AG08396 (cell line): ENCODE results near the gene SKAP1.
"Not testable (repeated sequence)": the region's sequence is repeated elsewhere in the genome, so short reads cannot be mapped to it uniquely, and the experiment has no call there.

ENCODE experiments used
- DNase-seq: peaks from one replicate; pipeline ENCODE4 v3.0.0; 2012; ENCODE audit warnings: low spot score, mixed read lengths

Gene SKAP1

GRCh38 chr17:48282303-48282702 lies 147.7 kb downstream of the SKAP1 start:
- no peak for DNase-seq

- DNase-seq: no peak
Observed at GRCh38 chr17:48278760-48279491, 151.1 kb downstream of the SKAP1 start.

- no peak for DNase-seq
Observed at GRCh38 chr17:48276776-48277175, 153.2 kb downstream of the SKAP1 start.

GRCh38 chr17:48270899-48271298 lies 159.1 kb downstream of the SKAP1 start:
- DNase-seq: no peak

GRCh38 chr17:48269209-48269608 lies 160.8 kb downstream of the SKAP1 start:
- DNase-seq: no peak

- DNase-seq: no peak
Observed at GRCh38 chr17:48263731-48264035, 166.3 kb downstream of the SKAP1 start.

- DNase-seq: no peak
Observed at GRCh38 chr17:48262982-48263730, 166.9 kb downstream of the SKAP1 start.

GRCh38 chr17:48261297-48261880 lies 168.6 kb downstream of the SKAP1 start:
- DNase-seq: no peak

GRCh38 chr17:48259694-48260291 lies 170.2 kb downstream of the SKAP1 start:
- no peak for DNase-seq

- DNase-seq: no peak
Observed at GRCh38 chr17:48258331-48258730, 171.7 kb downstream of the SKAP1 start.

GRCh38 chr17:48255759-48256158 lies 174.3 kb downstream of the SKAP1 start:
- DNase-seq: no peak

- no peak for DNase-seq
Observed at GRCh38 chr17:48254896-48255295, 175.1 kb downstream of the SKAP1 start.

GRCh38 chr17:48253975-48254374 lies 176.0 kb downstream of the SKAP1 start:
- DNase-seq: no peak

GRCh38 chr17:48251950-48252349 lies 178.1 kb downstream of the SKAP1 start:
- no peak for DNase-seq

GRCh38 chr17:48250949-48251348 lies 179.1 kb downstream of the SKAP1 start:
- DNase-seq: no peak

GRCh38 chr17:48250059-48250458 lies 180.0 kb downstream of the SKAP1 start:
- DNase-seq: not testable (repeated sequence)

GRCh38 chr17:48247603-48248002 lies 182.4 kb downstream of the SKAP1 start:
- no peak for DNase-seq

- no peak for DNase-seq
Observed at GRCh38 chr17:48247038-48247437, 183.0 kb downstream of the SKAP1 start.

- DNase-seq: no peak
Observed at GRCh38 chr17:48246612-48247011, 183.4 kb downstream of the SKAP1 start.

GRCh38 chr17:48245465-48246033 lies 184.5 kb downstream of the SKAP1 start:
- DNase-seq: not testable (repeated sequence)

GRCh38 chr17:48244814-48245213 lies 185.2 kb downstream of the SKAP1 start:
- DNase-seq: no peak

- DNase-seq: no peak
Observed at GRCh38 chr17:48244121-48244711, 185.8 kb downstream of the SKAP1 start.
